GM12864 (cell line): ENCODE measurements around the gene MMP20.

Source experiments
- DNase-seq: peaks from one replicate; pipeline ENCODE4 v3.0.0-alpha.2; 2011; ENCODE audit warnings: low read depth
- H3K4me3 ChIP-seq: 2 replicates; pipeline ENCODE4 v1.5.1; 2011; ENCODE audit warnings: mild to moderate bottlenecking, low read depth, low read length, control low read depth
- CTCF ChIP-seq: IDR thresholded peaks from 2 replicates; pipeline ENCODE4 v1.5.1; 2011; ENCODE audit warnings: low read depth, mild to moderate bottlenecking, moderate library complexity, low read length, control low read depth, inconsistent platforms; ENCODE audit errors: missing control alignments

MMP20 gene

GRCh38 chr11:102656528-102656927, 31.4 kb upstream of the MMP20 start:
- no peak overlapping the region for H3K4me3 ChIP-seq
- no peak for DNase-seq
- no peak for TF ChIP-seq CTCF

- TF ChIP-seq CTCF, result no peak
- DNase-seq, result no peak
- no peak overlapping the region for H3K4me3 ChIP-seq
Measured at GRCh38 chr11:102655547-102655946, 30.4 kb upstream of the MMP20 start.

- no peak for DNase-seq
- no peak for TF ChIP-seq CTCF
- H3K4me3 ChIP-seq, result no peak overlapping the region
Measured at GRCh38 chr11:102654761-102655160, 29.6 kb upstream of the MMP20 start.

GRCh38 chr11:102653744-102654291, 28.7 kb upstream of the MMP20 start:
- H3K4me3 ChIP-seq, result no peak overlapping the region
- no peak for TF ChIP-seq CTCF
- no peak for DNase-seq

- TF ChIP-seq CTCF, result no peak
- no peak for DNase-seq
- H3K4me3 ChIP-seq, result no peak overlapping the region
Measured at GRCh38 chr11:102647430-102647829, 22.3 kb upstream of the MMP20 start.

GRCh38 chr11:102643941-102644340, 18.8 kb upstream of the MMP20 start:
- TF ChIP-seq CTCF, result no peak
- H3K4me3 ChIP-seq, result no peak overlapping the region
- no peak for DNase-seq

- H3K4me3 ChIP-seq, result no peak overlapping the region
- no peak for DNase-seq
- no peak for TF ChIP-seq CTCF
Measured at GRCh38 chr11:102640946-102641345, 15.8 kb upstream of the MMP20 start.
